GM19372 (cell line): Measurements from ENCODE around the gene RAPGEF5.
A peak's percentile ranks its signal among the peaks of the same experiment; 100 is the strongest.

Source experiments
- ATAC-seq: cut with Tn5 transposase; IDR thresholded peaks from one replicate; pipeline ENCODE4 v1.9.1; 2021; ENCODE audit warnings: mild to moderate bottlenecking, low read depth, moderate library complexity; ENCODE audit not compliant: unreplicated experiment

RAPGEF5 gene

DNA sequence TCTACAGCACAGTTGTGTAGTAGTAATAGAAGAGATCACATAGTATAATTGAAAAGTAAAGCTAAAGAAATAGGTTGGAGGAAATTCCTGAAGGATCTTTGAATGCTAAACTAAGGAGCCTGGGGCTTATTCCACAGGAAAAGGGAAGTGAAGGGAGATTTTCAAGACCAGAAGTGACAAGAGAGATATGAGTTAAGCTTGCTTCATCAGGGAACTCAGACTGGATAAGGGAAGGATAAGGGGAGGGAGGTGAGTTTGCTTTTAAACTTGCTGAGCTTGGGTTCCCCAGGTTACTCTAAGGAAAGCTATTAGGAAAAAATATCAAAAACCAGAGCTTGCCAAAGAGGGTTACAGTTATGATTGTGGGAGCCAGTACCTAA, 182.4 kb downstream of the RAPGEF5 start:
- ATAC-seq: no peak

DNA sequence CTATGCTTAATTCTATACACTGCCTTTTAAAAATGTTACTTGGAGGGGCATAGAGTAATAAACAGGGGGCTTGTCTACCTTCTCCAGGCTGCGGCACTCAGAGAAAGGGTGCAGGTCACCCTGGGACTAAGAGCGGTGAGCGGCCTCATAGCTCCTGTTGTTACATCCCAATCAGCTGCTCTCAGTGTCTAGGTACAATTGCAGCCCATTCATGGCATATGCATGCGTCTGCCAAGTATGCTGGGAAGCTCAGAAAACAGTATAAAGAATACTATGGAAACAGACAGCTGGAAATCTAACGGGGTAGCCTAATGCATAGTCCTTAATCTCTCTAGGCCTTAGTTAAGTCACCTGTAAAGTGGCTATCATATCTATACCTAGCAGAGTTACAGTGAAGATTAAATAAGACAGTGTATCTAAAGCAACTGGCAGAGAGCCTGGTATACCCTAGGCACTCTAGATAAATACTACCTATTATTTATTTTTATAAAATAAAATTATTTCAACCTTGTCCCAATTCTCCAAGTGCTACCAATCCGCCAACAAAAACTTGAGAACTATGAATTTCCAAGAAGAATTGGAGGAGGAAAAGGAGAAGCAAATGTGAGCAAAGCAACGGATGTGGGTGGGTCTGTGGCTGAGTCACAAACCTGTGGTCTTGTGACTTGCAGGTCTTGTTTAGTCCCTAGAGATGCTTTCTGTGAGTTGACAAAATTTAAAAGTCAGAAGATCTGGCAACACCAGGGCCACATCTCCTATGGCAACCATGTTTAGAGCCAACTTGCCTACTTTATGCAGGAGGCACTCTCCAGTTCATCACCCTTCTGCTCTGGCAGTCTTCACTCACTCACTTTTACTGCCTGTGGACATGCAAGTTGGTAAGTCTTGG, 183.0 kb downstream of the RAPGEF5 start:
- peak; percentile 74 for ATAC-seq

DNA sequence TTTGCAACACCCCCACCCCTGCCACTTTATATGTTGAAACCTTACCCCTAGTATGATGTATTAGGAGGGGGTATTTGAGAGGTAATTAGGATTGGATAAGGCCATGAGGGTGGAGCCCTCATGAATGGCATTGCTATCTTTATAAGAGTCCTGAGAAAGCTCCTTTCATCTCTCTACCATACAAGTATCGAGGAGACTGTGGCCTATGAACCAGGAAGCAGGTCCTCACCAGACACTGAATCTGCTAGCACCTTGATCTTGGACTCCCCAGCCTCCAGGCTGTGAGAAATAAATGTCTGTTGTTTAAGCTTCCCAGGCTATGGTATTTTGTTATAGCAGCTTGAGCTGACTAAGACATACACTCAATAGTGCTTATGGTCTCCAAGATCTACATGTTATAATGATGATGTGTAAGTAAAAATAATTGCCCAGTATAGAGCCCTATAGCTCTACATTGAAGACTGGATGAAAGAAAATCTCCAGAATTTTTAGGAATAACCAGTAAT, 188.8 kb downstream of the RAPGEF5 start:
- no peak for ATAC-seq

DNA sequence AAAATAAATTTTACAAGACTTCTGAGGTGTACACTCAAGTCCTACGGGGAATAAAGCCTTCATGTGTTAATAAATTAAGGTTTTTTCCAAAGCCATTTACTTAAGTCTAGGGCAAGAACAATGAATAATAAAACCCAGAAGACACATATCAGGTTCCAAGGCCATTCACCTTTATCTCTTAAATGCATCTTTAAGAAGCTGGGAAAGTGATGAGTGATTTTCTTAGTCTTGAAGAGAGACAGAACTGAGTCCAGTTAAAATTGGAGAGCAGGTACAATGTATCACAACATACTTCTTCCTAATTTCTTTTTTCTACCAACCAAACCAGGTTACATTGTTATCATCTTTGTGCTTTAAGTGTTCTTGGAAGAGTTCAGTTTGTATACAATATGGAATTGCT, 189.5 kb downstream of the RAPGEF5 start:
- no peak for ATAC-seq

DNA sequence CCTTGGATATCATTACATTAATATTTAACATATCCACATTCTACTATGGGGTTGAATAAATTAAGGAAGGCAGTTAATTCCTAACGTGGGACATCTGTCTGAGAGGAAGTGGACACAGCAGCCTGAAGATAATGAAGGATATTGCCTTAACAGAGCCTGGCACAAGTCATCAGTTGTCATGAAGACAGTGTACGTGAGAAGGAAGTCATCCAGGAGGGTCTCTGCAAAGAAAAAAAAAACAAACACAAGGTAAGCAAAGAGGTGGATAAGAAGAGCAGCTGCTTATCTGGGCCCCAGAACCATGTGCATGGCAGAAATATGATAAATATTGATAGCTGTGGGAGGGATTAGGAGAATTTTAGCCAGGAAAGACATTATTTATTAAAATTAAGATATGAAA, 190.0 kb downstream of the RAPGEF5 start:
- no peak for ATAC-seq

DNA sequence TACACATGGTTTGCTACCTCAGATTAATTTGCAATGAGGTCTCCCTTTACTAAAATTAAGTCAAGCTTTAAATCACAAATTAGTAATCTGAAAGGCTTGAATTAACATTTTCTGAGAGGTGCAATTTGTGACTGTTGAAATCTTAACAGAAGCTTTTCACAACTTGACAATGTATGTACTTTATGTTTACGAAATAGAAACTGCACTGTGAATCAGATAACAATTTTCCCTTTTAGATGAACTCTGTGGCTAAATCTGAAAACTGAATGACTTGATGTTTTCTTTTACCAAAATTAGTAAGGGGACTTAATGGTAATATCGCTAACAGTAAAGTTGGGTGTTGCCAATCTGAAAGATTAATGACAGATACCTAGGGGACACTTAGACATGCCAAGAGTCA, 197.6 kb downstream of the RAPGEF5 start:
- no peak for ATAC-seq

DNA sequence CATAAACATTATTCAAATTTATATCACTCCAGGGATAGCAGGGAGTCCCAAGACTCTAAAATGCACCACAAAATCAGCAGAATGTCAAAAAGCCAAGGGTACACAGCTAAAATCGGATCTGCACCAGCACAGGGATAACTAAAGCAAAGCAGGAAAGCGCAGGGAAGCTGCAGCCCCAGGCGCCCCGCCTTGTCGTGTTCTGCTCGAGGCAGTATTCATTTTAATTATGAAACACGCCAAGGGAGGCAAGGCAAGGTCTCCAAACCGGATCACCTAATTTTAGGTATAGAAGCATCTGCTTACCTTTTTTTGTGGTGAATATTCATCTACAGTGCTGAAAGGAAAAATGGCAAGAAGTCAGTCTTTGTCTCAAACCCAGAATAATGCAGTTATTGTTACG, 199.4 kb downstream of the RAPGEF5 start:
- no peak for ATAC-seq

DNA sequence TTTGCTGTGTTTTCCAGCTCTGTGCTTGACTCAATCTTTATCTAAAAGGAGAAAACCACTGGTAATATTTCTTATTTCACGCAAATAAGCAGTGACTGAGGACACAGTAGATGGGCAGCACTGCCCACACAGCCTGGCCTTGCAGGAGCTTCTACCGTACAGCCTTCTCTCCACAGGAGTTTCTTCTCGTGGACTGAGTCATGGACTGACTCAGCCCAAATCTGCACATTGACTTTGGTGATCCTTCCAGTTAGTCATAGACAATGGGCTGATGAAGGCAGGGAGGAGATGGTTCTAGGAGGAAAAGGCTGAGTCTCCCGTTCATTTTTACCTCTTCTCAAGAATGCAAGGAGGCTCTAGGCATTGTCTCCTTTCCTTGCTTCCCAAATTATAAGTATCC, 200.7 kb downstream of the RAPGEF5 start:
- ATAC-seq: no peak

DNA sequence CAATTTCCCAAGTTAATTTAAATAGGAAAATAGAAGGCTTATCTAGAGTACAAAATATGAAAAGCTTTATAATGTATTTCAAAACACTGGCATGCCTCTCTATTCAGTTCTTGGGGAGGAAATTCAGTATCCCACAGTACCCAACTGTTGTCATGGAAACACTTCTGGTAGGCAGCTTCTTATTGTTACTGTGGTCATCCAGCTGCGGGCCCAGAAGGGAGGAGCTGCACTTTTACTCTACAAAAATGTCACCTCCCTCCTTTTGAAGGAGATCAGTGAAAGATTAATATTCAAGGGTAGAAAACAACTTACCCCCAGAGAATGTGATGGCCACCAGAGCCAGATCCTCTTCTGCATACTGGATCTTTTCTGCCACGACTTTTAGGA, 202.8 kb downstream of the RAPGEF5 start:
- ATAC-seq: no peak

DNA sequence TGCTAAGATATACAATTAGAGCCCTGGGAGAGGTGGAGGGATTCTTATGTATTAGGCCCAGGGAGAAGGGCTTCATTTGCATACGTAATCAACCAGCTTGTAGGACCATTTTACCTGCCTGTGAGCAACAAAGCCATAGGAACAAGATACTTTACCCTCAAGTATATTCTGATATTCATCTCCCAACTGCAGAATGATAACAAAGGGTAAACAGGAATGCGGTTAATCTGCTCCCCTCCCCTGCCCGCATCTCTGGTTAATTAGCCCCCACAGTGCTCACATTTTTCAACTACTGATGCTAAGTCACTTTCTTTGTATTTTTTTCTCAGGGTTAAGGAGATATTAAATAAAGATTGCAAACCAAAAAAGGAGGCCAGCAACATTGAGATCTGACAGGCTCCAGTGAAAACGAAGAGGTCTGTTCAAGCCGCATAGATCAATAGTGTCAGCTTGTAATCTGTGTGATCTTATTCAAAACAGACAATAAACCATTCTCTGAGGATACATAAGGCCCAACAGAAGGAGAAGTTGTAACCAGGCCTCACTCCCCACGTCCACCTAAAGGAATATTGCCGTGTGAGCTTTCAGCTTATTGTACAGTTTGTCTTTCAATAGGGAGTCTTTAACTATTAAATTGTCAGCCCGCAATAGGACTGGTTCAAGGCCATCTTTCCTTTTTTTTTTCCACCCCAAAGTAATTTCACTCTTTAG, 203.4 kb downstream of the RAPGEF5 start:
- no peak for ATAC-seq

DNA sequence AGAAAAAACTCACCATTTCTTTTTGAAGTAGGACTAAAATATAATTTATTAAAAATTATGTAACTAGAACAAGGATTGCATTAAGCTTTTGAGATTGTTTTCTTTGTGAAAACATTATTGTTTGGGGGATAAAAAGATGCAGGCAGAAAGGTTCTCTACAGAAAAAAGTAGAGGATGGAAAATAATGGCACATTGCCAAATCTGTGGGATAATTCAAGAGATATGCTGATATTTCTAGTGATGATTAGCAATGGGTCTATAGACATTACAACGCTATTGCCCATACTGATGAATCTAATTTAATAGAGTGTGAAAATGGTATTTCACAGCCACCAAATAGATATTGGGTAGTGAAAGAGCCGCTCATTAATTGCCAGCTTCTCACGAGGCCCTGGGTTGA, 204.3 kb downstream of the RAPGEF5 start:
- no peak for ATAC-seq

DNA sequence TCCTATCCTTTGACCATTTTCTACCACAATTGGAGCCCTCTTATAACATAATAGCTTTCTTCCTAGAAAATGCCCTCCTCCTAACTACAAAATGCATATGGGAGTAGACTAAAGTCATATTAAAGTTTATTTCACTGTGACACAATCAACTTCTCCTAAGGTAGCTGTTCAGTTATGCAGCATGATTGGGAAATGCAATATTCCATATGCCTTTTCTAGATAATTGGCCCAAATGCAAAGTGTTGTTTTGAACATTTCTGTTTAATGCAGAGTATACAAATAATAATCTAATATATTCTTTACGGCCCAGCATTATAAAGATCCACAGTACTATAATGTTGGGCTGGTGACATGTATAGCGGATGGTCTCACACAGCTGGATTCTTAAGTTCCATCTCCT, 205.1 kb downstream of the RAPGEF5 start:
- ATAC-seq: no peak

DNA sequence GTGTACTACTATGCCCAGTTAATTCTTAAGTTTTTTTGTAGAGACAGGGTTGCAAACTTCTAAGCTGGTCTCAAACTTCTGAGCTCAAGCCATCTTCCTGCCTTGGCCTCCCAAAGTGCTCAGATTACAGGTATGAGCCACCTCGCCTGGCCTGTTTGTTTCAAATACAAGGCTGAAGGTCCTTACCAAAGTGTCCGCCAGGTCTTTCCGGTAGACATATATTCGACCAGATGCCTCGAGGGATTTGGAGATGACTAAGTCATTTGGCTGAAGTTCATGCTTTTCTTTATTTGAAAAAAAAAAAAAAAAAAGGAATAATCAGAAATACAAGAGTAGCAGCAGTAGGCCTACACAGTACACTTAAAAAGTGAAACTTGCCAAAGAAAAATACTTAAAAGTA, 206.7 kb downstream of the RAPGEF5 start:
- no peak for ATAC-seq

DNA sequence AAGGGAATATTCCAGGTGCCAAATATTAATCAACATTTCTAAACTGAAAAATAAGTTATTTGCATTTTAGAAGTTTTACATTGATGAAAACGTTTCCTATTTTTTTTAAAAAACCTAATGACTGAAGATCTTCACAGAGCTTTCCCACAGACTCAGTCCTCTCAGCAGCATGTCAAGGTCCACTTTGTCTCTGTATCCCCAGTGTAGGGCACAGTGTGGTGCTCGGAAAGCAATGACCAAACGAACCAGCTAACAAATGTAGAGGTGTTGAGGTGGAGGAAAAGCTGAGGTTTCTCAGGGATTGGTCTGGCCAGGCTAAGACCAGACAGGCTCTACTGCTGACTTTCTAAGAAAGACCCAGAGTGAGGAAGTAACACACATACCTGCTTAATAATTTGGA, 209.1 kb downstream of the RAPGEF5 start:
- no peak for ATAC-seq

DNA sequence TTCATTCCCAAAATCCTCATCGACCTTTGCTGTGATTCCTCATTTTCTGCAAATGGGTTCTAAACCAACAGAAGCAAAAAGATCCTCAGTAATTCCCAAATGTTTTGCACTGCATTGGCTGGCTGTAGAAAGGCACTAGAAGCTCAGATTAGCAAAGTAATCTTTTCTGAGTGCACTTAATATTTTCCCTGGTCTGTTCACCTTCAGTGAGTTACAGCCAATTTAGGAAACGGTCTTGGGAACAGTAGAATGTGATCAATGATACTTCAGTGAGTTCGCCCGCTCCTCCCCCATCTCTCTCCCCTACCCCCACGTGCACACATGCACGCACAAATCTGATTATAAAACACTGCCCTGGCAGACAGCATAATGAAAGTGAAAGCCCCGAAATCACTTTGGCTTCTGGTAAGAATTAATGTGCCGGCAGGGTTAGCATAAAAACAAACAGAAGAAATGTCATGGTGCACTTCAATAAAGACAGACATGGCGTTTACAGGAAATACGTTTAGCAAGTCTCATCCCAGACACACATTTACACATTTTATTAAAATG, 209.9 kb downstream of the RAPGEF5 start:
- ATAC-seq: no peak

DNA sequence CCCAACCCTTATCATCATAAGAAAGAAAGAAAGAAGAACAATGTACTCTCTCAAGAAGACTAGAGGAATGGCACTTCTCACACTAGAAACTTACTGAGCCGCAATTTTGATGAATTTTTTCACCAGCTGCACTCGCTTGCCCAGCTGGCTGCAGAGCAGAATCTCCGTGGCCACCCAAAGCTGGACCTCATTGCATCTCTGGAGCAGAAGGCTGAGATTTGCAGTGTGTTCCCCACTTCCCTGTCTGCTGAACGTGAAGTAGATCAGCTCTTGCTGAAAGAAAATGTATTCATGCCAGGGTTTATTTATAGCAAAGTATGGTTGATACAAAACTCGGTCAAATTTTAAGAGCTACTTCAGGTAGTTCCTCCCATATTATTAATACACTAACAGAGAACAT, 212.0 kb downstream of the RAPGEF5 start:
- ATAC-seq: no peak

DNA sequence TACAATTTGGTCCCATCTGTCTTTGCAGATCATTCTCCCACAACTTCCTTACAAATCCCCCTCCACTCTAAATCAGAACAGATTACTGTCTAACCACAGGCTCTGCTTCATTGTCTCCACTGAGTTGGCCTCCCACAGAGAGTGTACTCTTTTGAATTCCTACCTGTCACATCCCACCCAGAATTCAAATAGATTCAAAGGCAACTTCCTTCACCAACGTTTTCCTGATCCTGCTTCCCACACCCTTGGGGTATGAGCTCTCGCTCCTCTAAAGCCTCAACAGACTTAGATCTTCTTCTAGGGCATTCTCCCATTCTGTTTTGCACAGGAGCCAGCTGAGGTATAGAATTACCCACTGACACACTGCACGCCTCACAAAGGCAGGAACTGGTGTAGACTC, 213.5 kb downstream of the RAPGEF5 start:
- no peak for ATAC-seq

DNA sequence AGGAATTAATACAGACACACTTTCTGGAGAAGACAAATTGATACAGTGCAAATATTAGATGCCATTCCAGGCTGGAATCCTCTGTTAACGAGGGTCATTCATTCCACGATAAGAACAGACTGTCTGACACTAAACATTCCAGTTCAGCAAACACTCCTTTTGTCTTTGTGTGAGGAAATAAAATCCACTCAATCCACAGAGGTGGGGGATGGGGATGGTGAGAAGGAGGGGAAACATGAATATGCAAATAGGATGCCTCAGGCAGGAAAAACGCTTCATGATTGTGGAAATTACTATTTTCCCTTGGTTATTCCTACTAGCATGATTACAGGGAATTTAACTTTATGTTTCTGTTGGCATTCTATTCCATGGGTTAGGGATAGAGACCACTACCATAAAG, 214.4 kb downstream of the RAPGEF5 start:
- no peak for ATAC-seq

DNA sequence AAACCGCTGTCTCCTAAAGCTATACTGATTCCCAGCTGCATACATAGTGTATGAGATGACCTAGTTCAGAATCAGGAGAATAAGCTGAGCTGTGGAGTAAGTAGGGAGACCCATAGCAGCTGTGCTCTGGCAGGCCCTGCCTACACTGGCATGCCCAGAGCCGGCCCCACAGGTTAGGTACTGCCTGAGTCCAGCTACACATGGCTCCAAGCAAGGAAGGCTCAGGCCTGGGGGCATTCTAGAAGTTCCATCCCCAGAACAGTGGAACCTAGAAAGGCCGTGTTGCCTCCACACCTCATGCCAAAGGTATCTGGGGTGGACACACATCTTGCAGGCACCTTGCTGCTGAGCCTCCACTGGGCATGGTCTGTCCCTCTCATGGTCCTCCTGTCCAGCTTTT, 215.6 kb downstream of the RAPGEF5 start:
- ATAC-seq: no peak

DNA sequence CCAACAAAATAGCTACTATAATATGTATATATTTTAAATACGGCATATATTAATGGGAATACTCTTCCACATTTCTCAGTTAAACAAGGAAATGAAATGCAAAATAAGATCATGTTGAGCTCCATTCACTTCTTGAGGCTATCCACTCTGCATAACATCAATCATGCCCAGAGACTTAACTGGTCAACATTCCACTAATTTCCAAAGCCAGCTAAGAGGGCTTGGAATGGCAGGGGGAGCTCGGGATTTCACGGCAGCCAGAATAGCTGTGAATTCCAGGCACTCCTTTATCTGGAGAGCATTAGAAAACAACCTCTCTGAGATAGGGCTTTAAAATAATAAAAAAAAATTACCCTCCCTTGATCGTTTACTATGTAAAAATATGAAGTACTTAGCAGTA, 216.4 kb downstream of the RAPGEF5 start:
- no peak for ATAC-seq

DNA sequence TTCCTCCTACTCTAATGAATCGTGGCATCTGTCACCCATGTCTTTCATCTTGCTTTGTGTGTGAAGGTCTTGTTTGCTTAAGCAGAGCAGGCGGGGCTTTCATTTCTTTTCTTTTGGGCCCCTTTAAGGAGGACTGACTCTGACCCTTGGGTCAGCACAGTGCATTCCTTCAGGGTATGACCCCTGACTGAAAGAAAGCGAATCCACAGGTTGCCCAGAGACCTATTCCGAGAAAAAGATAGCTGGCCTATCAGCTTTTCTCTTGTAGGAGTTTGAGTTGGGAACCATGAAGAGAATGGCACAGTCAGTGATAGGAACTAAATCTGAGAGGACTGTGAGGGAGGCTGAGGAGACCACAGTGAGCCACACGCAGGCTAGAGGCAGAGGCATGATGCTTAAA, 218.1 kb downstream of the RAPGEF5 start:
- ATAC-seq: no peak

DNA sequence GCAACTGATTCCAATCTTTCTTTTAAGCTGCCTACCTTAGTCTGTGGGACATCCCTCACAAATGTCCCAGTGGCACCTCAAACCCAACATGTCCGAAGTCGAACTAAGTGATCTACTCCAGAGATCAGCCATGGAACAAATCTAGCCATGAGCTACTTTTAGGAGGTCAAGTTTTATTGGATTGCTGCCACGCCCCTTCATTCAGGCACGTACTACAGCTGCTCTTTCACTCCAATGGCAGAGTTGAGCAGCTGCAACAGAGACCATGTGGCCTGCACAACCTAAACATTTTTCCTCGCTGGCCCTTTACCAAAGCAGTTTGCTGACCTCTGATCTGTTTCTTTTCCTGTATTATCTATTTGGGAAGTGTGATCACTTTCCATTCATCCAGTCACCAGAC, 218.8 kb downstream of the RAPGEF5 start:
- ATAC-seq: no peak
